Fibroblast of lung (primary cell): ENCODE data around the gene TRIM67.

Experiments
- CTCF ChIP-seq, 2 donors: IDR thresholded peaks in 1 of 2; conservative IDR thresholded peaks in 1 of 2; 1 replicate in 1 of 2; 2 replicates in 1 of 2; pipeline ENCODE4 v1.5.1; 2011 to 2012; ENCODE audit warnings: low read length in 2 of 2, control low read depth in 1 of 2, inconsistent platforms in 1 of 2, low read depth in 1 of 2, mild to moderate bottlenecking in 1 of 2
- EZH2 ChIP-seq: IDR thresholded peaks from 2 replicates; pipeline ENCODE4 v1.5.1; 2012; ENCODE audit warnings: low read length, control low read depth, mild to moderate bottlenecking; ENCODE audit errors: missing control alignments

- TF ChIP-seq CTCF (conservative IDR thresholded peaks at IDR 0.05 in 1 of 2, IDR thresholded peaks at IDR 0.05 in 1 of 2; ENCODE audit: low read depth in 1 of 2, low read length in 2 of 2) (no peak), EZH2 (no peak)
Observed at GRCh38 chr1:231260351-231260750, 98.5 kb downstream of the TRIM67 start.
